GM18868 (cell line): Measurements from ENCODE around the gene SLC25A20.
"Not testable (repeated sequence)": the region's sequence is repeated elsewhere in the genome, so short reads cannot be mapped to it uniquely, and the experiment has no call there.

ENCODE experiments used
- ATAC-seq: cut with Tn5 transposase; IDR thresholded peaks from one replicate; pipeline ENCODE4 v1.9.1; 2021; ENCODE audit warnings: mild to moderate bottlenecking, moderate library complexity; ENCODE audit not compliant: unreplicated experiment

SLC25A20 gene, protein sequence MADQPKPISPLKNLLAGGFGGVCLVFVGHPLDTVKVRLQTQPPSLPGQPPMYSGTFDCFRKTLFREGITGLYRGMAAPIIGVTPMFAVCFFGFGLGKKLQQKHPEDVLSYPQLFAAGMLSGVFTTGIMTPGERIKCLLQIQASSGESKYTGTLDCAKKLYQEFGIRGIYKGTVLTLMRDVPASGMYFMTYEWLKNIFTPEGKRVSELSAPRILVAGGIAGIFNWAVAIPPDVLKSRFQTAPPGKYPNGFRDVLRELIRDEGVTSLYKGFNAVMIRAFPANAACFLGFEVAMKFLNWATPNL

DNA sequence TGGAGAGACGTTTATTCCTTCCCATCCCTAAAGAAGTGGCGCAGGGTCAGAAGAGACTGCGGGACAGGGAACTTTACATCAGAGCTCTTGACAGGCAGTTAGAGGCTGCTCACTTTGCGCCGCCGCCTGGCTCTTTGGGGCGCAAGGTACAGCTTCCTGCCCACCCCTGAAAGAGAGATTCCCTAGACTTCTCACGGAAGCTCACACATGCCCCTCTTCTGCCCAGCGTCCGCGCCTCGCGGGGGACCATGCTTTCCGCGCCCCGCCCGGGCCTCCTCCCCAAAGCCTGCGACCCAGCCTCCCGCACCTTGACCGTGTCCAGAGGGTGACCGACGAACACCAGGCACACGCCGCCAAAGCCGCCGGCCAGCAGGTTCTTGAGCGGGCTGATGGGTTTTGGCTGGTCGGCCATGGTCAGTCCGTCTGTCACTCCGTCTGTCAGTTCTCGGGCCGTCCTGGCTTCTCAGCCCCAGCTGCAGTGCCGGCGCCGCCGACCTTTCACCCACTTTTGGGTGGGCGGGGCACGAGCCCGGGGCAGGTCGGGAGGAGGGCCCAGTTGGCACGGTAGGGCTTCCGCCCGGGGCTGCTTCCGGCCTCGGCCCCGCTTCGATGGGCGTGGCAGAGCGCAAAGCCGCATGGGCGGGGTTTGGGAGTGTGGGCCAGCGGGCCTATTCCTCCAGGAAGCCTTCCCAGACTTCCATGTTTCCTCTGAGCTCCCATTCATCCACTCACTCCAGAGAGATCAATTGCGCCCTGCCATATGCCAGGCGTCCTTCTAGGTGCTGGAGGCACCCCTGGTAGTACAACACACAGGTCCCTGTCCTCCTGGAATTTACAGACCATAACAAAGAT lies at the start of gene SLC25A20:
TSS of gene SLC25A20 (minus strand) at position 500 of the 852 bp plus-strand sequence. CDS start at position 412, 88 bp downstream.
- ATAC-seq, result peak; percentile 96

DNA sequence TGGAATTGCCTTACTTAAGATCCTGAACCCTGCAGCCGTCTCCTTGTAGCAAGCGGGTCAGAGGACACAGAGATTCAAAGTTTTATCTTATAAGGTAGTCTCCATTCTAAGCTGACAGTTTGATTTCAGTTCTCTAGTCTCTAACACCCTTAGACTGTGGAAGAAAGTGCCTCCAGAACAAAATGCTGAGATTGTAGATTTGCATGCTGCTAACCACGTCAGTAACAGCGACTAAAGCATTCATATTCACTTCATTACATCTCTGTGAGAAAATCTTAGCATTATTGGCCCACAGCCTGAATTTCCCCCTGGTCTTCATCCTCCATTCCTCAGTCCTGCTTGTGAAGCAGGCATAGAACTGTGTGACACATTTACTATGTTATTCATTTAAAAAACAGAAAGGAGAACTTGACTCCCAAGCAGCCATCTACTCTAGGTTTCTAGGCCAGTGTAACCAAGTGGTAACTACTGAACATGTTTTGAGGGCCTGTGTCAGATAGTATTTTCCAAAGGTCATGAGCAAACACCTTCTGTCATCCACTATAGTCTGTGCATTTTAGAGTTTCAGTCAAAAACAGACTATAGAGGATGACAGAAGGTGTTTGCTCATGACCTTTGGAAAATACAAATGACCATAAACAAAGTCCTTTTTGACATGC lies 47.3 kb upstream of the SLC25A20 start:
- no peak for ATAC-seq

DNA sequence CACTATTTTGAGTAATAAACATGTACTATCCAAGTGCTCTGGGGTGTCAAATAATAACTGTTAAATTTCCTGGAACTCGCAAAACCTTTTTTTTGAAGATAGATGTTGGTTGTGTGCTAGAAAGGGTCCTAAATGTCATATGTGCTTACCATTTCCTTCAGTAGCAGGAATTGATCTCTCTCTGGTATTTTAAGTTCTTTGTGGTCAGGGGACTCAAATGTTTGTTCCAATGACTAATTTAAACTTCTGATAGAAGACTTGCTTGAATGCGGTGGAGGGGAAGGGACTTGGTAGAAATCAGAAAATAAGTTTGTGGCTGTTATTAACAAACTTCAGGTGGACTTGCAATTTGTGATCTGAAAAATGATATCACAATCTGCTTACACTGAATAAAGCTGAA lies 46.8 kb upstream of the SLC25A20 start:
- no peak for ATAC-seq

DNA sequence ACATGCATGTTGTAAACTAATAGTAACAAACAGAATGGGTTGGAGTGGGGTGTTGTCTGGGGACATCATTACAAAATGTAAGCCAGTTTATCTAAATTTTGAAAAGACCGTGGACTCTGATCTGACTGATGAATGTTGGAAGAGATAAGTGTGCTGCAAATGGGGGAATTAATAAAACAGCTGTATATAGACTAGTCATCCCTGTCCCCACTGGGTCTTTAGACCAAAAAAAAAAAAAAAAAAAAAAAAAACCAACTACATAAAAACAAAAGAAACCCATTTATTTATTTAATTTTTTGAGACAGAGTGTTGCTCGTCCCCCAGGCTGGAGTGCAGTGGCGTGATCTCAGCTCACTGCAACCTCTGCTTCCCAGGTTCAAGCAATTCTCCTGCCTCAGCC lies 40.0 kb upstream of the SLC25A20 start:
- no peak for ATAC-seq

DNA sequence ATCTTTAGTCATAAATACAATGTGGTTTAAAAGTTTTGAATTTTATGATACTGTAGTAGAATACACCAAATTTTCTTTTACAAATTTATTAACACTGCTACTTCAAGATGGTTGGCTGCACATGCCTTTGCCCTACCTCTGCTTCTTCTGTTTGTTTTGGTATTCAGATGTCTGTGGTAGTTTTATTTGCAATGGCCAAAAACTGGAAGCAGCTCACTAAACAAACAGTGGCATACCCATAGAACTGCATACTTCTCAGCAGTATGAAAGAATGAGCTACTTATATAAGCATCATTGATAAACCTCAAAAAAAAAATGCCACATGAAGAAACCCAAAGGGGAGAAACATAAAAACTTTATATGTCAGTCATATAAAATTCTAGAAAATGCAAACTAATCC lies 39.5 kb upstream of the SLC25A20 start:
- no peak for ATAC-seq

DNA sequence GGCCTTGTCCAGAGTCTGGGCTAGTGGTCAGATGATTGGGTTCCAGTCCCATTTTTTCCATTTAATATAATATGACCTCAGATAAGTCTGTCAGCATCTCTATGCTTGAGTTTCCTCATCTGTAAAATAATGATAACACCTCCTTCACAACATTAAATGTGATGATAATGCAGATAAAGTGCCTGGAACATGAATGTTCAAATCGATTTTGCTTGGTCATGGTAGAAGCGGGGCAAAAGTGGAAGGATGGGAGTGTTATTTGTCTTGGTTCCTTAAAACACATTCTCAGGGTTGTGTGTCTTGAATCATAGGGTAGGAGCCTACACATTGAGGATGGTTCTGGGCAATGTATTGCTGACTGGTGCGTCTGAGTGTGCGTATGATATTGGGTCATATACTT lies 36.8 kb upstream of the SLC25A20 start:
- no peak for ATAC-seq

DNA sequence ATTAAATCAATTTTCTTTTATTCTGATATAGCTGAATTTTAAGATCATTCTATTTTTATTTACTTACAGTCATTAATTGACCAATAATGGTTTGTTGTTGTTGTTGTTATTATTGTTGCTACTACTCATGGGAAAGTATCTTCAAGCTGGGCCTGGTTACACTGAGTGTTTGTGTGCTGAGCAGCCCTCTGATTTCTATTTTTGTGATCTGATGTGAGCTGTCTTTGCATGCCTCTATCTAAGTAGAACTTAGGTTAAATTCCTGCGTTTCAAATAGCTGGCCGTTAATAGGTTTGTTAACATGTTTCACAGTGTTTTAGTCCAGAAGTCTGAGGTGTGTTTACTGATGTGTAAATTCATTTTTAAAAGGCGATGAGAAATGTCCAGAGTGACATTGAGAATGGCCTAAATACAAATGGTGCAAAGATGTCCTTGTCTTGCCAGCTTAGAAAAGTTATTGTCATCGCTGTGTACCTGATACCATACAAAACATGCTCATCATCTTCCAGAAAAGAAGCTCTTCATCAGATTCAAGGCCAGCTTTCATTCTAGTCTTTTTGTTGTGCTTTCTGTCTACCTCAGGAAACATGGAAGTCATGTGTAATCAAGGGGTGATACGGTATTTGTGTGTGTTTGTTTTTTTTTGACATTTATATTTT lies 35.8 kb upstream of the SLC25A20 start:
- no peak for ATAC-seq

DNA sequence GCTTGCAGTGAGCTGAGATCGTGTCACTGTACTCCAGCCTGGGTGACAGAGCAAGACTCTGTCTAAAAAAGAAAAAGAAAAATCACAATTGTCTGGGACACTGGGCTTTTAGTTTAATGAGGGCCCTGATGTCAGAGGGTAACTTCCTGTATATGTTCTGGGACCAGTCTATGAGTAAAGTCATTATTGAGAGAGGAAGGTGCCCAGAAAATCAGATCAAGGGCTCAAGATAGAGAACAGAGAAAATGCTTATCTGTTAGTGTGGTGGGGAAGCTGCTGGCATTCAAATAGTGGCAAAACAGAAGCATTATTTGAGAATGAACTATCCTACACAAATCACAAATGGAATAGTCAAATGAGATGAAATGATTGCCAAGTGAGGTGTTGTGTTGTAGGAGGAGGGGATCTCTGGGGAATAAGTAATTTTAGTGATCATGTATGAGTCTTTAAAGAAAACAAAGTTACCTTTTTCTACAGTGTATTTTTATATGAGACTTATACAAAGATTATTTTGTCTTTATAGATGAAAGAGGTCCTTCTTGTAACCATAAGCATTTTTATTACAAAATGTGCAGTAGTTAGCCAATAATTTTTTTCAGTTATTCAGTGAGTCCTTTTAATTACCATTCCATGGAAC lies 33.4 kb upstream of the SLC25A20 start:
- no peak for ATAC-seq

DNA sequence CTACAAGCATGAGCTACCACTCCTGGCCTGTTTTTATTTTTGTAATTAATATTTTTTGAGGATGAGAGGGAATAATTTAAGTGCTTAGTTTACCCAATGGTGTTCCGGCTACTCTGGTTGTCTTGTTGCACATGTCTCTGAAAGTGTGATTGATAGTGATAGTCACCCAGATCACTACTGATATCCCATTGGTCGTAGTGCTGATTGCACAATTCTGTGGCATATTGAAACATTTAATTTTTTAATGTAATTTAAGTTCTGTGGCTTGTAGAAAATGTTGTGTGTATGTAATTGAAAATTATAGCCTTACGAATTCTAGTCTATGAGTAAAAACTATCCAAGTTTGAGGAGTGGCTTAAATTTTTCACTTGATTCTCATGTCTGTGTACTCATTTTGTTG lies 31.9 kb upstream of the SLC25A20 start:
- no peak for ATAC-seq

DNA sequence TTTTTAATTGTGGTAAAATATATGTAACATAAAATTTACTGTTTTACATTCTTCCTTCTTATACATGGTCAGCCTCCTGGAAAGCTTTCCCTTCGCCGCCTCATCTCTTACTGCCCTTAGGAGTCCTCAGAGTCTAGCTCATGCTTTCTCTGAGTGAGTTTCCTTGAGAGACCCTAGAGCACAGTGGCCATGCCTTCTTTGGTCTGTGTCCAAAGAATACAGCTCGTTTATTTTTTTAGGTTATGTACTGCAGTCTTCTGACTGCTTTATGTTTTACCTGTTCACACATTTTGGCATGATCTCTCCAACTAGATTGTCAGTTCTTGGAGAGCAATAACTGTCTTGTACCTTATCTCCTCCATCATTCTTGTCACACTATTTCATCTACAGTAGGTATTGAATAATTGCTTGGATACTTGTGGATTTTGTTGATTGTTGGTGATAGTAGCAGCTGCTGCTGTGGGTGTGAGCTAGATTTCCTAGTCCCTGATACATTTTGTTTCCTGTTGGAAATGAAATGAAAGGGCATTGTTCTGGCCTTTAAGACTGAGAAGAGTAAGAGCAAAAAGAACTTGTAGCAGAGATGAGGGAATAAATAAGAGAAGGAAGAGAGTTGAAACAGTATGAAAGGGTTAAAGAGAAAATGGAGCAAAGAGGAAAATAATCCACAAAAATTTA lies 30.8 kb upstream of the SLC25A20 start:
- no peak for ATAC-seq

DNA sequence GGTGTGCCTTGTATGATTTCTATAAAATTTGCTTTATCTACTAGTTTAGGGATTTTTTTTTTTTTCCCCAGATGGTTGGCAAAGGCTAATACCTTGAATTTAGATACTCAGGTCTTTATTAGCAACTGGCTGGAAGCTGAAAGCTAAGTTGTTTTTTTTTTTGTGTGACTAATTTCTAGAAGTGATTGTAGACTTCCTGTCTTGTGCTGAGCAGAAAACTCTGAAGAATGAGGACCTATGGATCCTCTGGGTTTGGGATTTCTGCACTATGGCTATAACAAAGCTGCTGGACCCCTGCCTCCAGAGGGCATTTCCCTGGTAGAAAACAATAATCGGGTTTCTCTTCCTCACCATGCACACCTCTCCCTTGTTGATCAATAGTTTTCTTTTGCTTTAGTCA lies 30.0 kb upstream of the SLC25A20 start:
- ATAC-seq, result no peak

DNA sequence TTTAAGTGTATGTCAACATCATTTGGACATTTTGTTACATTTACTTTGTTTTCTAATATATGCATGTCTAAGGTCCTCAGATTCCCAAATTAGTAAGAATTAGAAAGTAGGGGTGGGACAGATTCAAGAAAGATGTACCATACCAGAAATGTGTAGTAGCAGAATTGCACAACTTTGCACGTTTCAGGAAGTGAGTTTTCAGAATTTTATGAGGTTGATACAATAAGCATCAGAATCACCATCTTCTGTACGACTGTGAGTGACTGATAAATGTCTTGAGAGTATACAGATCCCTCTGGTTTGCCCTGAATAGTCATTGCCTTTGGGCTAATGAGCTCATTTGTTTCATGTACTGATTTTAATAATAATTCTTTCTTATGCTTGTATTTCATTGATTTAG lies 29.2 kb upstream of the SLC25A20 start:
- ATAC-seq, result no peak

DNA sequence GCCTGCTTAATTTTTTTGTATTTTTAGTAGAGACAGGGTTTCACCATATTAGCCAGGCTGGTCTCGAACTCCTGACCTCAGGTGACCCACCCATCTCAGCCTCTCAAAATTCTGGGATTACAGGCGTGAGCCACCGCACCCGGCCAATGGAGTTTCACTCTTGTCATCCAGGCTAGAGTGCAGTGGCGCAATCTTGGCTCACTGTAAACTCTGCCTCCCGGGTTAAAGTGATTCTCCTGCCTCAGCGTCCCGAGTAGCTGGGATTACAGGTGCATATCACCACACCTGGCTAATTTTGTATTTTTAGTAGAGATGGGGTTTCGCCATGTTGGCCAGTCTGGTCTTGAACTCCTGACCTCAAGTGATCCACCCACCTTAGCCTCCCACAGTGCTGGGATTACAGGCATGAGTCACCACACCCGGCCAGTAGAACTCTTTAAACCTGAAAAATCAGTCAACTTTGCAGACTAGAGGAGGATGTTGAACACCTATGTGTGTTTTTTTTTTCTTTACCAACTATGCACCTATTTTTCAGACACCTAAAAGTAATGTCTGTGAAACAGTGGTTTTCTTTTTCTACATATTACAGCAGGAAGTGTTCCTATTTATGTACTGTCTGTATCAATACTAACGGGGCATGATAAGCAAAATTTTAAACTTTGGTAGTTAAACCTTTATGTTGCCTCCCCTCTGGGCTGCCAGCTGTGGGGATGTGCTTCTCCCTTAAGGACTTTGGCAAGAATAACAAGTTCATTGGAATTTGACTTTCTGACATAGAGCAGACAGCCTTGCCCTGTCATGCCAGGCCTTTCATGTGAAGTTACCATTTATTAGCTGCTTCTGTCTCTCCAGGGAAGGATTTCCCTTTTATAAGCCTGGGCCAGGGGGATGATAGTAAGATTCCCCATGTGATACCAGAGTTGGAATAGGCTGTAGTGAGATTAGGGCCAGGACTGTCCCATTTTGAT lies 28.0 kb upstream of the SLC25A20 start:
- no peak for ATAC-seq

DNA sequence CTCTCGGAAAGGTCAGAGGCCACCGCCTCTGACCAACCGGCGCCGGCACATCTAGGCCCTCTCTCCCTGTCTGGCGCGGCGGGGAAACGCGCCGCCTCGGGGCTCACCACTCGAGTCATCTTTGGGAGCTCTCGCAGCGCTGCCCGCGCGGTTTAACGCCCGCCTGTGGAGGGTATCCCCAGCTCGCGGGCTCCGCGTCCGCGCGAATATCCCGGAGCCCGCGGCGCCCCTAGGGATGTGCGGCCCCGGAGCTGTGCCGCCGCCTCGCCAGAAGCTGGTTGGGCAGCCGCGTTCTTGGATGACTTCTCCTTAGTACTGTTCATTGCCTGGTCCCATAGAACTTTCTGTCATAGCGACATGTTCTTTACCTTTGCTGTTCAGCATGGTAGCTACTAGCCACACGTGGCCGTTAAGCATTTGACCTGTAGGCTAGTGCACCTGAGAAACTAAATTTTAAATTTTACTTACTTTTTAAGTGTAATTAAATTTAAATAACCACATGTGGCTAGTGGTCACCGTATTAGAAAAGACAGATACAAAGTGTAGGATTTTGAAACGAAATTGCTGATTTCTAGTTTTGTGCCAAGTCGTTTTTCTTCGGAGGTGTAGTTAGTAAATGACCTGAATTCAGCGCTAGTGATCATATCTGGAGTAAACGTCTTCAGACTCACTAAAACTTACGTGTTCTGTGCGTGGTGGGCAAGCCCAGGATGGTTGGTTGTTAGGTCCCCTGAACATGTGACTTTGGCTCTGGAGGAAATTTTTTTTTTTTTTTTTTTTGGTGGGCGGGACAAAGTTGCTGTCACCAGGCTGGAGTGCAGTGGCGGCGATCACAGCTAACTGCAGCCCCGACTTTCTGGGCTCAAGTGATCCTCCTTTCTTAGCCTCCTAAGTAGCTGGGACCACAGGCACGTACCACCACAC lies 20.8 kb upstream of the SLC25A20 start:
- ATAC-seq, result peak; percentile 18

DNA sequence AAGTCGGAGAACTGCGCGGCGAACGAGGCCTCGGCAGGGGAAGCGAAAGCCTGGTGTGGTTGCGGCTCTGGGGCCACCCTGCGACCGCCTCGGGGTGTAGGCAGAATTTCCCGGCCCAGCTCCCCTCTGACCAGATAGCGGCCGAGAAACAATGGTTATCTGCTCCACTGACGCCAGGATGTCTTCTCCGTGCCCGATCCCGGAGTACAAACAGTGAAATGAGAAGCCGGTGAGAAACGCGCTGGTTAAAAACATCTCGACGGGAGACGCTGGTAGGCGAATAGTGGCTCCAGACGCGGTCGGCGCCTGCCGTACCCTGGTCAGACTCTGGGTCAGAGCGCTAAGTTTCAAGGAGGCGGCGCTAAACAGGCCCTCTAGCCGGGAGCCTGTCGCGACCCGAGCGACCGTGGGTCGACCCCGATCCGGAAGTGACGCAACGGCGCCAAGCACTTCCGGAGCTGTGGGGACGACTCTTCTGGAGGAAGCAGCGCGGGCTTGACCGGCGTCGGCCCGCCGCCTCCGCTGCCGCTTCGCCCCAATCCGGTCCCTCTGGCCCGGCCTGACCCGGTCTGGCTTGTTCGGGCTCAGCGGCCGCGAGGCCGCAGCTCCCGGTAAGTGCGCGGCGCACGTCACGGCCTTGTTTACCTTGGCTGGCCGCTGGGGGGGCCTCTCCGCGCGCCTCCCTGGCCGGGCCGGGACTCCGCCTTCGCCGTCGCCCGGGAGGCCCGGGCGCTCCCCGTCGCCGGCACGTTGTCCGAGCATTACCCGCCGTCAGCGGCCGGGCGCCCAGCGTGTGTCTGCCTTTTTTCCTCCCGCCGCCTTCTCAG lies 19.9 kb upstream of the SLC25A20 start, which contains the start of gene ARIH2:
TSS of gene ARIH2 (plus strand) at position 455 of the 827 bp plus-strand sequence. CDS start 8,717 bp downstream, outside the sequence.
- peak; percentile 78 for ATAC-seq

DNA sequence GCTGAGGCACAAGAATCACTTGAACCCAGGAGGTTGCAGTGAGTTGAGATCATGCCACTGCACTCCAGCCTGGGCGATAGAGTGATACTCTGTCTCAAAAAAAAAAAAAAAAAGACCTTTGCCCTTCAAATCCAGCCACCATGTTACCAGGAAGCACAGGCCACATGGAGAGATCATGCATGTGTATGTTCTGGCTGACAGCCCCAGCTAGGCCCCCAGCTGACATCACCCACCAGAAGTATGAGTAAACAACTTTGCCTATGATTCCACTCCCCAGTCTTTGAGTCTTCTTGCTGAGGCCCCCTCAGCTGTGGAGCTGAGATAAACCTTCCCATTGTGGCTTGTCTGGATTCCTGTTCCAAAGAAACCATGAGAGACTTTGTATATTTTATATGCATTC lies 16.6 kb upstream of the SLC25A20 start:
- no peak for ATAC-seq

DNA sequence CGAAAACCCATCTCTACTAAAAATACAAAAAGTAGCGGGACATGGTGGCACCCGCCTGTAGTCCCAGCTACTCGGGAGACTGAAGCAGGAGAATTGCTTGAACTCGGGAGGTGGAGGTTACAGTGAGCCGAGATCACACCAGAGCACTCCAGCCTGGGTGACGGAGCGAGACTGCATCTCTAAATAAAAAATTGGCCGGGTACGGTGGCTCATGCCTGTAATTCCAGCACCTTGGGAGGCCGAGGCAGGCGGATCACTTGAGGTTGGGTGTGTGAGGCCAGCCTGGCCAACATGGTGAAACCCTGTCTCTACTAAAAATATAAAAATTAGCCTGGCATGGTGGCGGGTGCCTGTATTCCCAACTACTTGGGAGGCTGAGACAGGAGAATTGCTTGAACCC lies 8.3 kb upstream of the SLC25A20 start:
- ATAC-seq, result not testable (repeated sequence)
